HepG2 (cell line): ENCODE measurements around the gene RBCK1. TPM values are rescaled to one million over a fixed set of nuclear protein-coding genes. Genes with fewer than 3 reads are reported as not detected.

ENCODE experiments used
- BRD4 ChIP-seq: sonication (generic); formaldehyde crosslinking; IDR thresholded peaks from 2 replicates; pipeline ENCODE4 v1.4.0; 2020; ENCODE audit warnings: missing genetic modification reagents
- CEBPB ChIP-seq: IDR thresholded peaks from 2 replicates; pipeline ENCODE4 v1.6.1; 2011; ENCODE audit warnings: low read depth, low read length, improper control_type of control experiment, borderline replicate concordance
- KAT2B ChIP-seq: fragments of 150-350 bp; IDR thresholded peaks from 2 replicates; pipeline ENCODE4 v1.6.1; 2014; ENCODE audit warnings: low read depth, low read length, borderline replicate concordance
- KDM4B ChIP-seq: sonication (generic); formaldehyde crosslinking; IDR thresholded peaks from 2 replicates; pipeline ENCODE4 v1.4.0; 2020; ENCODE audit warnings: missing genetic modification reagents
- RBAK ChIP-seq: sonication (generic); formaldehyde crosslinking; IDR thresholded peaks from 2 replicates; pipeline ENCODE4 v1.5.1; 2020; ENCODE audit warnings: mild to moderate bottlenecking, missing genetic modification reagents
- RBFOX2 ChIP-seq: fragments of 200-400 bp; formaldehyde crosslinking; IDR thresholded peaks from 2 replicates; pipeline ENCODE4 v1.6.1; 2017; ENCODE audit warnings: low read depth, mild to moderate bottlenecking, low read length
- RXRB ChIP-seq: IDR thresholded peaks from 2 replicates; pipeline ENCODE4 v1.6.1; 2016; ENCODE audit warnings: borderline replicate concordance, missing genetic modification reagents, missing compliant biosample characterization
- SAFB2 ChIP-seq: sonication (generic); formaldehyde crosslinking; IDR thresholded peaks from 2 replicates; pipeline ENCODE4 v1.5.1; 2020; ENCODE audit warnings: missing genetic modification reagents, low read depth, mild to moderate bottlenecking, borderline replicate concordance
- SOX13 ChIP-seq, 3 experiments: fragments of 450-650 bp in 1 of 3; sonication (generic) in 1 of 3; formaldehyde crosslinking in 1 of 3; IDR thresholded peaks in 2 of 3; conservative IDR thresholded peaks in 1 of 3; 2 replicates each; pipeline versions ENCODE4 v1.5.0 to v1.6.1; 2016 to 2020; ENCODE audit warnings: antibody characterized with exemption in 1 of 3, mild to moderate bottlenecking in 1 of 3, missing compliant biosample characterization in 1 of 3, missing genetic modification reagents in 1 of 3, moderate library complexity in 1 of 3
- TBL1XR1 ChIP-seq: fragments of 150-350 bp; IDR thresholded peaks from 2 replicates; pipeline ENCODE4 v1.6.1; 2014; ENCODE audit warnings: borderline replicate concordance, low read length; ENCODE audit not compliant: partially characterized antibody
- ZBTB2 ChIP-seq: sonication (generic); formaldehyde crosslinking; IDR thresholded peaks from 2 replicates; pipeline ENCODE4 v1.8.0; 2022; ENCODE audit warnings: low read depth, missing genetic modification reagents
- ZFP90 ChIP-seq: sonication (generic); formaldehyde crosslinking; IDR thresholded peaks from 2 replicates; pipeline ENCODE4 v1.8.0; 2022; ENCODE audit warnings: missing genetic modification reagents, mild to moderate bottlenecking, inconsistent platforms, borderline replicate concordance
- ZNF232 ChIP-seq: sonication (generic); formaldehyde crosslinking; IDR thresholded peaks from 2 replicates; pipeline ENCODE4 v1.4.0; 2020; ENCODE audit warnings: missing genetic modification reagents, borderline replicate concordance
- ZNF446 ChIP-seq: sonication (generic); formaldehyde crosslinking; IDR thresholded peaks from 2 replicates; pipeline ENCODE4 v1.5.0; 2020; ENCODE audit warnings: mild to moderate bottlenecking, missing genetic modification reagents
- ZSCAN9 ChIP-seq: IDR thresholded peaks from 2 replicates; pipeline ENCODE4 v1.6.1; 2016; ENCODE audit warnings: borderline replicate concordance
- ZZZ3 ChIP-seq: sonication (generic); formaldehyde crosslinking; IDR thresholded peaks from 2 replicates; pipeline ENCODE4 v1.4.0; 2020; ENCODE audit warnings: missing genetic modification reagents, mild to moderate bottlenecking, borderline replicate concordance
- polyA plus RNA-seq, 8 experiments: library from polyadenylated mRNA; depleted of rRNA in 3 of 8; stranded (reverse) in 7 of 8; unstranded in 1 of 8; fragments of >200 nt; fragmentation: Illumina TruSeq in 4 of 8; extraction: Trizol in 4 of 8; gene quantifications; 2 replicates each; pipeline versions ENCODE4 v1.2.1 to v1.2.3, GENCODE V29; 2011 to 2016; ENCODE audit warnings: low read depth in 4 of 8, missing spikeins in 1 of 8, mixed read lengths in 1 of 8; ENCODE audit not compliant: insufficient read depth in 1 of 8
- total RNA-seq, 5 experiments: library from RNA; depleted of rRNA; stranded (reverse); fragments of >200 nt; fragmentation: Illumina TruSeq; extraction: Trizol; gene quantifications; 2 replicates each; pipeline ENCODE4 v1.2.3, GENCODE V29; 2016; ENCODE audit warnings: low read depth in 1 of 5
- TF ChIP-seq, protein P1 (sequence below): sonication (generic); formaldehyde crosslinking; IDR thresholded peaks from 2 replicates; pipeline ENCODE4 v1.5.0; 2020; ENCODE audit warnings: mild to moderate bottlenecking, missing genetic modification reagents, moderate library complexity
- TF ChIP-seq, protein P2 (sequence below): sonication (generic); formaldehyde crosslinking; IDR thresholded peaks from 2 replicates; pipeline ENCODE4 v1.4.0; 2020; ENCODE audit warnings: missing genetic modification reagents, borderline replicate concordance
- TF ChIP-seq, protein P3 (sequence below): sonication (generic); formaldehyde crosslinking; IDR thresholded peaks from 2 replicates; pipeline ENCODE4 v1.4.0; 2020; ENCODE audit warnings: mild to moderate bottlenecking, missing genetic modification reagents

Gene RBCK1
- total and polyA plus RNA-seq, 2 of the 13 experiments (the other 11 are each of a cell fraction or from before 2014, with no cell fraction given), result 149 to 215 TPM

GRCh38 chr20:403582-403957, 4.5 kb upstream of the RBCK1 start (continued):
- TF ChIP-seq BRD4 (CRISPR knock-in tag), result 0 out of 2 replicates have a peak, but pooled peaks have one; percentile 9
- TF ChIP-seq RXRB (CRISPR knock-in tag), result no peak
- TF ChIP-seq, protein P1, sequence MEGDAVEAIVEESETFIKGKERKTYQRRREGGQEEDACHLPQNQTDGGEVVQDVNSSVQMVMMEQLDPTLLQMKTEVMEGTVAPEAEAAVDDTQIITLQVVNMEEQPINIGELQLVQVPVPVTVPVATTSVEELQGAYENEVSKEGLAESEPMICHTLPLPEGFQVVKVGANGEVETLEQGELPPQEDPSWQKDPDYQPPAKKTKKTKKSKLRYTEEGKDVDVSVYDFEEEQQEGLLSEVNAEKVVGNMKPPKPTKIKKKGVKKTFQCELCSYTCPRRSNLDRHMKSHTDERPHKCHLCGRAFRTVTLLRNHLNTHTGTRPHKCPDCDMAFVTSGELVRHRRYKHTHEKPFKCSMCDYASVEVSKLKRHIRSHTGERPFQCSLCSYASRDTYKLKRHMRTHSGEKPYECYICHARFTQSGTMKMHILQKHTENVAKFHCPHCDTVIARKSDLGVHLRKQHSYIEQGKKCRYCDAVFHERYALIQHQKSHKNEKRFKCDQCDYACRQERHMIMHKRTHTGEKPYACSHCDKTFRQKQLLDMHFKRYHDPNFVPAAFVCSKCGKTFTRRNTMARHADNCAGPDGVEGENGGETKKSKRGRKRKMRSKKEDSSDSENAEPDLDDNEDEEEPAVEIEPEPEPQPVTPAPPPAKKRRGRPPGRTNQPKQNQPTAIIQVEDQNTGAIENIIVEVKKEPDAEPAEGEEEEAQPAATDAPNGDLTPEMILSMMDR (CRISPR knock-in tag), result no peak
- TF ChIP-seq KAT2B, result no peak
- no peak for TF ChIP-seq ZFP90 (CRISPR knock-in tag)
- TF ChIP-seq RBAK, result no peak
- no peak for TF ChIP-seq RBFOX2
- no peak for TF ChIP-seq ZNF232
- TF ChIP-seq KDM4B, result no peak
- TF ChIP-seq ZSCAN9 (CRISPR knock-in tag), result no peak
- TF ChIP-seq, protein P2, sequence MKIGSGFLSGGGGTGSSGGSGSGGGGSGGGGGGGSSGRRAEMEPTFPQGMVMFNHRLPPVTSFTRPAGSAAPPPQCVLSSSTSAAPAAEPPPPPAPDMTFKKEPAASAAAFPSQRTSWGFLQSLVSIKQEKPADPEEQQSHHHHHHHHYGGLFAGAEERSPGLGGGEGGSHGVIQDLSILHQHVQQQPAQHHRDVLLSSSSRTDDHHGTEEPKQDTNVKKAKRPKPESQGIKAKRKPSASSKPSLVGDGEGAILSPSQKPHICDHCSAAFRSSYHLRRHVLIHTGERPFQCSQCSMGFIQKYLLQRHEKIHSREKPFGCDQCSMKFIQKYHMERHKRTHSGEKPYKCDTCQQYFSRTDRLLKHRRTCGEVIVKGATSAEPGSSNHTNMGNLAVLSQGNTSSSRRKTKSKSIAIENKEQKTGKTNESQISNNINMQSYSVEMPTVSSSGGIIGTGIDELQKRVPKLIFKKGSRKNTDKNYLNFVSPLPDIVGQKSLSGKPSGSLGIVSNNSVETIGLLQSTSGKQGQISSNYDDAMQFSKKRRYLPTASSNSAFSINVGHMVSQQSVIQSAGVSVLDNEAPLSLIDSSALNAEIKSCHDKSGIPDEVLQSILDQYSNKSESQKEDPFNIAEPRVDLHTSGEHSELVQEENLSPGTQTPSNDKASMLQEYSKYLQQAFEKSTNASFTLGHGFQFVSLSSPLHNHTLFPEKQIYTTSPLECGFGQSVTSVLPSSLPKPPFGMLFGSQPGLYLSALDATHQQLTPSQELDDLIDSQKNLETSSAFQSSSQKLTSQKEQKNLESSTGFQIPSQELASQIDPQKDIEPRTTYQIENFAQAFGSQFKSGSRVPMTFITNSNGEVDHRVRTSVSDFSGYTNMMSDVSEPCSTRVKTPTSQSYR (CRISPR knock-in tag), result no peak
- TF ChIP-seq ZNF446 (CRISPR knock-in tag), result no peak
- TF ChIP-seq, protein P3, sequence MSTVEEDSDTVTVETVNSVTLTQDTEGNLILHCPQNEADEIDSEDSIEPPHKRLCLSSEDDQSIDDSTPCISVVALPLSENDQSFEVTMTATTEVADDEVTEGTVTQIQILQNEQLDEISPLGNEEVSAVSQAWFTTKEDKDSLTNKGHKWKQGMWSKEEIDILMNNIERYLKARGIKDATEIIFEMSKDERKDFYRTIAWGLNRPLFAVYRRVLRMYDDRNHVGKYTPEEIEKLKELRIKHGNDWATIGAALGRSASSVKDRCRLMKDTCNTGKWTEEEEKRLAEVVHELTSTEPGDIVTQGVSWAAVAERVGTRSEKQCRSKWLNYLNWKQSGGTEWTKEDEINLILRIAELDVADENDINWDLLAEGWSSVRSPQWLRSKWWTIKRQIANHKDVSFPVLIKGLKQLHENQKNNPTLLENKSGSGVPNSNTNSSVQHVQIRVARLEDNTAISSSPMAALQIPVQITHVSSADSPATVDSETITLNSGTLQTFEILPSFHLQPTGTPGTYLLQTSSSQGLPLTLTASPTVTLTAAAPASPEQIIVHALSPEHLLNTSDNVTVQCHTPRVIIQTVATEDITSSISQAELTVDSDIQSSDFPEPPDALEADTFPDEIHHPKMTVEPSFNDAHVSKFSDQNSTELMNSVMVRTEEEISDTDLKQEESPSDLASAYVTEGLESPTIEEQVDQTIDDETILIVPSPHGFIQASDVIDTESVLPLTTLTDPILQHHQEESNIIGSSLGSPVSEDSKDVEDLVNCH (CRISPR knock-in tag), result 0 out of 2 replicates have a peak, but pooled peaks have one; percentile 52
- TF ChIP-seq CEBPB, result 0 out of 2 replicates have a peak, but pooled peaks have one; percentile 19
- TF ChIP-seq SOX13 (IDR thresholded peaks at IDR 0.05), result no peak
- no peak for TF ChIP-seq SOX13 (CRISPR knock-in tag; conservative IDR thresholded peaks at IDR 0.05 in 1 of 2, IDR thresholded peaks at IDR 0.05 in 1 of 2)
- TF ChIP-seq SAFB2 (CRISPR knock-in tag), result no peak
- TF ChIP-seq ZZZ3 (CRISPR knock-in tag), result no peak
- TF ChIP-seq ZBTB2 (CRISPR knock-in tag), result no peak
- no peak for TF ChIP-seq TBL1XR1
